ENCODE measurements around the gene KCNQ1.
A peak's percentile ranks its signal among the peaks of the same experiment; 100 is the strongest.

The KCNQ1 gene

GRCh38 chr11:2410616-2411015, 34.2 kb upstream of the KCNQ1 start:
- no peak for DNase-seq

GRCh38 chr11:2411446-2412305, 33.1 kb upstream of the KCNQ1 start:
- no peak for DNase-seq

- no peak for DNase-seq
These were observed 32.5 kb upstream of the KCNQ1 start for GRCh38 chr11:2412323-2412722.

- DNase-seq = no peak
These were observed 30.8 kb upstream of the KCNQ1 start for GRCh38 chr11:2413742-2414579.

GRCh38 chr11:2414616-2415015, 30.2 kb upstream of the KCNQ1 start:
- DNase-seq = no peak

- no peak for DNase-seq
These were observed 29.6 kb upstream of the KCNQ1 start for GRCh38 chr11:2415171-2415570.

GRCh38 chr11:2415601-2416380, 29.0 kb upstream of the KCNQ1 start:
- no peak for DNase-seq

- DNase-seq = no peak
These were observed 28.0 kb upstream of the KCNQ1 start for GRCh38 chr11:2416765-2417164.

- no peak for DNase-seq
These were observed 26.7 kb upstream of the KCNQ1 start for GRCh38 chr11:2417856-2418692.

GRCh38 chr11:2418693-2419360, 26.0 kb upstream of the KCNQ1 start:
- DNase-seq = no peak

- peak; percentile 9 for DNase-seq
These were observed 24.9 kb upstream of the KCNQ1 start for GRCh38 chr11:2419638-2420501.

GRCh38 chr11:2420502-2421225, 24.1 kb upstream of the KCNQ1 start:
- DNase-seq = no peak

- no peak for DNase-seq
These were observed 23.4 kb upstream of the KCNQ1 start for GRCh38 chr11:2421226-2421994.

GRCh38 chr11:2421996-2422395, 22.8 kb upstream of the KCNQ1 start:
- DNase-seq = no peak

GRCh38 chr11:2422461-2423156, 22.2 kb upstream of the KCNQ1 start:
- DNase-seq = no peak

- no peak for DNase-seq
These were observed 21.4 kb upstream of the KCNQ1 start for GRCh38 chr11:2423157-2424025.

- DNase-seq = no peak
These were observed 19.9 kb upstream of the KCNQ1 start for GRCh38 chr11:2424811-2425495.

Data from GOT3 (cell line).